Measurements from ENCODE around the gene ACSS1.

ACSS1 gene

DNA sequence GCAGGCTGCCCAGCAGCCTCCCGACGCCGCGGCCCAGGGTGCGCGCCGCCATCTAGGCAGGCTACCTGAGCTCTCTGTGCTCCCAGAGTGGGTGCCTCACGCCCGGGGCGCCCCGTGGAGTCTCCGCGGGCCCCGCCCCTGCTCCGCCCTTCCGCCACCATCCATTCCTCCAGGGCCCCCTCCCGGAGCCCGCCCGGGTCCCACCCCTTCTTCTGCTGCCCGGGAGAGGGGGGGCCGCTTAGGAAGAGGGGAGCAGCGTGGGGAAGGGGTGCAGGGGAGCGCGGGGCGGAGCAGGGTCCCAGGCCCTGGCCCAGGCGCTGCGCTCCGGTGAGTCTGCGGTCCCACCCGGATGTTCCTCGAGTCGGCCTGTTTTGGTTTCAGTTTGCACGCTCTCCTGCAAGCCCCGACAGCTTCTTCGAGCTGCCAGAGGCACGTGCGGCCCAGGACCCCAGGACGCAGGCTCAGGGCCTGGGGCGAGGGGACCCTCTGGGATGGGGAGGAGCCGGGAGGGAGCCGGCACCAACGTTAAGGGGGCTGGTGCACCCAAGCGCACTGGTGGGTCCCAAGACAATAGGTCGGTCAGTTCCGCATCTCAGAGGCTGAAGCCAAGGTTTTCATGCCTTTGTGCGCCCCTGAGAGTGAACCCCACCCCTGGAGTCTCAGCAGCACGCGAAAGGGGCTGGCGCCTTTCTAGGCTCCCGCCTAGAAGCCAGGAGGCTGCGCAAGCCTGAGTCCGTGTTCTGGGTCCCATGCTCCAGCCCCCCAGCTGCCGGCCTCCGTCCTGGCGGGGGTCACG lies at the start of gene ACSS1:
Gene ACSS1 (minus strand): TSS at position 89 of the 796 bp plus-strand sequence. CDS start 37 bp downstream, at position 52.
- peak; percentile 51 to 54 for DNase-seq

DNA sequence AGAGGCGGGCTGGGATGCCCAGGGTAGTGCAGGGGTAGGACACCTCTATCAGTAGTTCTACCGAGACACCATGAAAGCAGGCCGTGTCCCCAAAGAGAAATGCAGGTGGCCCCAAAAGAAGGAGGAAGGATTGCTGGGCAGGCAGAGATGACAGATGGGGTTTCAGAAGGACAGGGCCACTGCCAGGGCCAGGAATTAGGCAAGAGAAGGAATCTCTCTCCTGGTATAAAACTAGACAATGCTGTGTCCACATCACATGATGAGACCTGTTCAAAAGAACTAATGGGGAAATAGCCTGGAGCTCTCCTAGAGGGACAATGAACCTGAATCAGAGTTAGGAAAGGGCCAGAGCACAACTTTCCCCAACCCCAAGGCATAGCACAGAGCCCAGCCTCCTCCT lies 45.6 kb upstream of the ACSS1 start:
- DNase-seq = no peak

DNA sequence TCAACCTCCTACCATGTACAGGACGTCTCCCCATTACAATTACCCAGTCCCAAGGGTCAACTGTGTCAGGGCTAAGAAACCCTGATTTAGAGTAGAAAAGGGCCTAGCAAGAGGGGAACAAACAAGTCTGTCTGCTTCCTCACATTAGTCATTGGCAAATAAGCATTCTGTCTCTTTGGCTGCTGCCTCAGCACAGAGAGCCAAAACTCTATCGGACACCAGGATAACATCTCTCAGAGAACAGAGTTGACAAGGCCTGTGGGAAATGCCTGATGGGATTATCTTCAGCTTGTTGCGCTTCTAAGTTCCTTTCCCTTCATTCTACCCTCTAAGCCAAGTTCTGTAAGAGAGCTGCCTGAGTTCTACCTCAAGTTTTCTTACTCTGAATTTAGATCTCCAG lies 43.0 kb upstream of the ACSS1 start:
- DNase-seq = no peak

DNA sequence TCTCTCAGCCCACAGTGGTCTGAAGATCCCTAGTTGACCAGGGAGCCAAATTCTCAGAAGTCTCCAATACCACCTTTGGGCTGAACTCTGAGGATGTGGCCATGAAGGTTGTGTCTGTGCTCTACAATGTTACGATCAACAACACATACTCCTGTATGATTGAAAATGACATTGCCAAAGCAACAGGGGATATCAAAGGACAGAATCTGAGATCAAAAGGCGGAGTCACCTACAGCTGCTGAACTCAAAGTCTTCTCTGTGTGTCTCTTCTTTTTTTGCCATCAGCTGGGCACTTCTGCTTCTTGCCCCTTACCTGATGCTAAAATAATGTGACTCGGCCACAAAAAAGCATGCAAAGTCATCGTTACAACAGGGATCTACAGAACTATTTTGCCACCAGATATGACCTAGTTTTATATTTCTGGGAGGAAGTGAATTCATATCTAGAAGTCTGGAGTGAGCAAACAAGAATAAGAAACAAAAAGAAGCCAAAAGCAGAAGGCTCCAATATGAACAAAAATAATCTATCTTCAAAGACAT lies 41.7 kb upstream of the ACSS1 start:
- no peak for DNase-seq

DNA sequence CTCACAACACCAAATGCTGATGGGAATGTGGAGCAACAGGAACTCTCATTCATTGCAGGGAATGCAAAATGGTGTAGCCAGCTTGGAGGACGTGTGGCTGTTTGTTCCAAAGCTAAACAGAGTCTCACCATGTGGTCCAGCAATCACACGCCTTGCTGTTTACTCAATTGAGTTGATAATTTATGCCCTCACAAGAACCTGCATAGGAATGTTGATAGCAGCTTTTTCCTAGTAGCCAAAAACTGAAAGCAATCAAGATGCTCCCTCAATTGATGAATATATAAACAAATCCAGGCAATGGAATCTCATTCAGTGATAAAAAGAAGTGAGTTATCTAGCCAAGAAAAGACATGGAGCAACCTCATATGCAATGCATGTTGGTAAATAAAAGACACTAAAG lies 39.6 kb upstream of the ACSS1 start:
- DNase-seq = no peak

DNA sequence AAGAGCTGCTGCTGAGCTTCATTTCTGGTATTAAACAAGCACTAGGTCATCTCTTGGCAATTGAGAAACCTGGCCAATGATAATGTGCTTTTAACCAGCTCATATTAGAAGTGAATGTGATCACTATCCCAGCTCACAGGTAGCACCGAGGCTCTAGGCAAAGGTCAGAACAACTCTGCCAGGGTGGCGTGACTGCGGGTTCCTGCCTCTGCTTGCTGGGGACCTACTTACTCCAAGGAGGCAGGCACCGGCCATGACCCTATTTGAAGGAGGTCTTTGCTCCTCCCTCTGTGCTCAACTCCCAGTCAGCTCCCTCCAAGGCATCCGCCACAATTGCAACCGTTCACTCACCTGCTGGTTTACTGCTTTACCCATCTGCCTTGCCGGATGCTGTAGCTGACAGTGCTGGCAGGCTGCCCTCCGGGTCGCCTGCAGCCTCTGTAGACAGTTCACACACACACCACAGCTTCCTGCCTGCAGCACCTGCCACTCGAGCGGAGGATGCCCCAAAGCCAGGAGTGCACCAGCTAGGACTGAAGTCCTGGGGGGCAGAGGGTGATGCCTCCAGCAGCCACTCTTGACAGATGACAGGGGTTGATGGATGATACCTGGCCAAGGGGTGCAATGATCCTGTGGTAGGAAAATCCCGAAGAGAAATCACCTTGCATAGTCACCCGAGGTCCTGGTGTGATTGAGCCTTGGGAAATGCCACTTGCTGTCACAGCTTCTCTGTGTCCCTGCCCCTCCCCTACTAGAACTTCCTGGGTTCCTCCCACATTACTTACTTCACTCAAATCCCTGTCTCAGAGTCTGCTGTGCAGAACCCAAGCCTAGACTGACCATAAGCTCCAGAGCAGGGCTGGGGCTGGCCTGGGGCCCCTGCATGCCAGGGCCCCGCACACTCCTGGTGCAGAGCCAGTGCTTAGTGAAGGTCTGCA lies 32.8 kb upstream of the ACSS1 start:
- no peak for DNase-seq

DNA sequence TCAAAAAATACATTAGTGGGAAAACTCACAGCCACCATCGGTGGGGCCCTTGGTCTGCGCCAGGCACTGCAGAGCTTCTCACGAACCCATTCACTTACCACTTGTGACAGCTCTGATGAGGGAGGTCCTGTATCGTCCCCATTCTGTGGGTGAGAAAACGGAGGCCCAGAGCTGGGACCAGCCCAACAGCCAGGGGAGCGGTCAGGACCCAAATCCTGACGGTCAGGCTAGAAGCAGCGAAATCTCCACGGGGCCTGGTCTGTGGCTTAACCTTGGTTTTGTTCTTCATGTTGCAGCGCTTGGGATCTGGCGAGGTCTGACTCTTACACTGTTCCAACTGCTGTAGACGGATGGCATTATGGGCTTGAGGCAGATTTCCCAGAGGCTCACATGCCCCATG lies 31.7 kb upstream of the ACSS1 start:
- DNase-seq = no peak

DNA sequence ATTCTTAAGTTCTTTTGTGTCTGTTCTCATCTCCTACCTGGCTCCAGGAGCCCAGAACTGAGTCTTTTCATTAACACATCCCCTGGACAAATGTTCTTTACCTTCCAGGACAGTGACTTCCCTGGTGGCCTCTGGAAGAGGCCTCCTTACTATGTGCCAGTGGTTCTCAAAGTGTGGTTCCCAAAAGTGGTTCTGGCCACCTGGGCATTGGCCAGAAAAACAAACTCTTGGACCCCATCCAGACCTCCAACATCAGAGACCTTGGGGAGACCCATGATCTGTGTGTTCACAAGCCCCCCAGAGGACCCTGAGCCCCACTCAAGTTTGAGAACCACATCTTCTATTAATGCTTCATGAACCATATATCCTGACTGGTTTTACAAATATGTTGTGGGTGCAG lies 31.2 kb upstream of the ACSS1 start:
- DNase-seq = no peak

DNA sequence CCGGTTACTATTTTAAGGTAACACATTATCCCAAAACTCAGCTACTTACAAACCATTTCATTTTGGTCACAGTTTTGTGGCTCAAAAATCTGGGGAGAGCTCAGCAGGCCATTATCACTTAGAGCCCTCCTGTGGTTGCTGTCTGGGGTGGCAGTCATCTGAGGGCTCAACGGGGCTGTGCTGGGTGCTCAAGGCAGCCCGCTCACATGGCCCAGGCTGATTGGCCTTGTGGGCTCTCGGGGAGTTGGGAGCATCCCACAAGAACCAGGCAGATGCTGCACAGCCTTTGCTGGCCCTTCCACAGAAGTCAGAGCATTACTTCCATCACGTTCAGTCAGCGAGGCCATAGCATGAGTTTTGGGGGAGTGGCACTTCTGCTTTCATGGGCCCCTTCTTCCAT lies 30.3 kb upstream of the ACSS1 start:
- DNase-seq = no peak

DNA sequence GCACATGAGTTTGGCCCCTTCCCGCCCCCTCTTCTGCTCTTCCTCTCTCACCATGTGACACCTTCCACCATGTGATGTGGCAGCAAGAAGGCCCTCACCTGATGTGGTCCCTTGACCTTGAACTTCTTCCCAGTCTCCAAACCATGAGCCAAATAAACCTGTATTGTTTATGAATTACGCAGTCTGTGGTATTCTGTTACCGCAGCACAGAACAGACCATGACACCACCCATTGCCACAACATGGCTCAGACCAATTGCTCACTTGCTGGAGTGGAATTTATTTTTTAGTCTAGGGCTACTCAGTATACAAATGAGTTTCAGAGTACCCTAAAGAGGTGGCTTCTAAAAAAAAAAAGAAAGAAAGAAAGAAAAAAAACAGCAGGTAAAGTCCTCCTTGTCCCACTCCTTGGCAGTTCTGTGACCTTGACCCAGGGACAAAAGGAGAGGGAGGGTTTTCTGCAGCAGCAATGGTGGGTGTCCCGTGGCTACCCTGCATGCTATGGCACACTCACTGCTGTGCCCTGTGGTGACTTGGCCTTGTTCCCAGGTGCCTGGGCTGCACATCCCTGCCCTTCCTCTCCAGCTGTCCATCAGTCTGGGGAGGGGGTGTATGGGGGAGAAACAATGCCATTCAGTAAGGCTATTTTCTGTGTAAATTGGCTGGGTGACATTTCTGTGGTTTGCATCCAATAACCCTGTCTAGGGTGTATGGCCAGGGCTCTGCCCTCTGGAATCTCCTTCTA lies 29.4 kb upstream of the ACSS1 start:
- DNase-seq = no peak

DNA sequence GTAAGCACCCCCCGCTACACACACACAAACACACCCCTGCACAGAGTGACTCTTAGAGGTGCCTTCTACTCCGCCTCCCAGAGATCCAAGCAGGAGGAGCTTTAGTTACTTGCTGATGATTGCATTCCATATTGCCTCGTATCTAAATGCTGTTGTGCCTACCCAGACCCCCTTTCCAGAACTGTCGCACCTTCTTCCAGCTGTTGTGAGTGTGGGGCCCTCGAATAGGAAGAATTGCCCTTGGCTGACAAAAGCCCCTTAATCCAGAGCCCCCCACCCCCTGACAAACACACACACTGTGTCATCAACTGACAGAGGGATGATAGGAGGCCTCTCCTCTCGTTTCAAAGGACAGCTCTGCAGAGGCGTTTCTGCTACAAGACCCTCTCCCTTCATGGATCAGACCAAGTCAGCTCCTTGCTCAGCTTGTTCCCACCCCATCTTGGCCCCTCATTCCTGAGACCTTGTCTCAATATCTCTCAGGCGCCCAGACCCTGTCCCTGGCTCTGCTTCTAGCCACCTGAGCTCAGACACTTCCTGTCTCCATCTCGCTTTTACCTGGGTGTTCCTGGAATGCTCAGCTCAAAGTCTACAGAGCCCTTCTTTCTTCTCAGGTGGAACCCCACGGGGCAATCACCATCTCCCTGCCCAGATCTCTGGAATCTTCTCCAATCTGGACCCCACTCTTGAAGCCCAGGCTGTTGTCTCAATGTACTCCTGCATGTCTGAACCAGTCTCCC lies 28.0 kb upstream of the ACSS1 start:
- no peak for DNase-seq

DNA sequence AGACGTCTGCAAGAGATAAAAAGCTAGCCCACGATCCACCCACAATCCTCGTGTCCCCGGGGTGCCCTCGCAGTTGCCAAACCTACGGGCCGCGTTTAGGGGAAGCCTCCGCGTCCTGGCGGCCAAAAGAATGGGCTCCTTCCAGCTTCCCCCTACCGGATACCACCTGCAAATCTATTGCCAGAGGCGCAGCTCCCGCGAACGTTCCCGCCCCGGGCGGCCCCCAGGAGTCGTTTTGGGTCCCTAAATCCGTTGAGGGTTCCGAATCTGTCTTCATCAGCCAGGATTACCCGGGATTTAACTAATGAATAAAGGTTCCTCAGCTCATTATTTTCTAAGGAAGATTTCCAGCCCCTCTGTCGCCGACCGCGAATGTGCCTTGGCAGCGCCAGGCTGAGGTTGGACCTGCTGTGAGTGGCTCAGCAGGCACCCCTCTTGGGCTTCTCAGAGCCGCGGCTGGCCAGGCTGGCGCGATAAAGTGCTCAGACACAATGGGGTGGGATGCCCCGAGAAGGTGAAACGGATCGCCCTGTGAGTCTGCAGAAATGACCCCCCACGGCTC lies 26.8 kb upstream of the ACSS1 start:
- no peak for DNase-seq

DNA sequence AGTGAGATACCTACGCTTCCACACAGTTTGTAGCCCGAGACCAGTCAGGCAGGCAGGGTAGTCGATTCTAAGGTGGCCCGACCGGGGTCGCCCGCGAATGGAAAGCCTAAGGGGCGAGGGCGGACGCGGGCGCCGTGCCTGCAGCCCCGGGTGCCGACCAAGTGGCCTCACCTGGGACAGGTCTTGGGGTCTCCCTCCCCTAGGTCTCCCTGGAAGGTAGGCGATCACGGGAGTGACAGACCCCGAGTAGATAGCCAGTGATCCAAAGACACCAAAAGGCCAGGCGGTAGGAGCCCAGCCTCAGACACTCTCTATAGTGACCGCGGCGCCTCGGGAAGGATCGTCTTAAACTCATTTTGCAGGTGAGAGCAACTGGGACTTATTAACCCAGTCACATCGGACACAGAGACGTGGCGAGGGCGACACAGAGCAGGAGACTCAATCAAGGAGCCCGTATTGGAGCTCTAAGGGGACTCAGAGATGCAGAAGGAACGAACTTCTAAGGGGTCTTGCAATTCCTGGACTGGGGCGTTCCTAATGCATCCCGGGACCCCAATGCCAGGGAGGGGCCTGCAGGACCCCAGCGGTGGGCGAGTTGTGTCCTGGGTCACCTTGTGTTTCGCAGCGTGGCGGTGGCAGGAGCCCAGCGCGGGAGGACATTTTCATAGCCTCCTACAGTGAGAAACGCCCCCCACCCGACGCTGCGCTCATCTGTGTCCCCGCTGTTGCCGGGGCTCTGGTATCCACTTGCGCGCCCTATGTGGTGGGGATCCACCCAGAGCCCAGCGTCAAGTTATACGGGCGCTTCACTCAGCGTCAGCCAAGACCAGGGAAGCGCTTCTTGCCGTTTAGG lies 26.1 kb upstream of the ACSS1 start:
- DNase-seq = no peak

DNA sequence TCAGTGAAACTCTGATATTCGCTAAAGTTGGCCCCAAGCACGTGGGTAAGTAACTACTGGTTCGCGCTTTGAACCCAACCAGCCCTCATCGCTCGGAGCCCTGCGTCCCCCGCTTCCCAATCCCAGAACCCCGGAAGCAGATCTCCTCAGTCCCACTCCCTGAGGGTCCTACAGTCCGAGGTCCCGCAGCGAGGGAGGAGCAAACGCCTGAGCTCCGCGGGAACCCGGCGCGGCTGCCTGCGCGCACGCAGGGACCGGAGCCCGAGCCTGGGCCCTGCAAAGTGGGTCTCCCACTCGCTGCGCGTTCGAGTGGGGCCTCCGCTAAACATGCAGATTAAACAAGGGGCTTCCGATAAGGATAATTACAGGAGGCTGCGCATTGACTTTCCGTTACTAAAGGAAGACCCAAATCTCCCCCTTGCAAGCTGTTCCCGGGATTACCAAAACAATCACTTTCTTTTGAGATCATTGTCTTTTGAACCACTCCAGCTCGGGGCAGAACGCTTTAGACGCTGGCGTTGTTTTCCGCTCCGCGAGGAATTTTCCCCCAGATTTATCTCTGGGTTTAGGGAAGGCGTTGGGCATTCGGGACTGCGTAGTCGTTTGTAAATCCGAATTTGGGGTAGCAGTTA lies 25.3 kb upstream of the ACSS1 start:
- DNase-seq = no peak

DNA sequence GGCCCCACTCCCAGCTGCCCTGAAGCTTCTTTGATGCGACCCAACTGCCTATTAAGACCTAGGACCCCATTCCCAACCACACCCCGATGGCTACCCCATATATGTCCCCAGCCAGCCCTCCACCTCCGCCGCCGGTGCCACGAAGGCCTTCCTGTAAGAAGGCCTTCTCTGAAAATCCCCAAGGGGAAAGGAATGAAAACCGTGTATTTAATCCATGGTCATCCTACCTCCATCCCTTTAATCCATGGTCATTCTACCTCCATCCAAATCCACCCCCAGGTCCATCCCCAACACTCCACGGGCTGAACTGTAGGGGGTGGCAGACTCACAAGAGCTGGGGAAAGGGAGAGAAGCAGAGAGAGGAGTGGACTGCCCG lies 24.5 kb upstream of the ACSS1 start:
- DNase-seq = no peak

DNA sequence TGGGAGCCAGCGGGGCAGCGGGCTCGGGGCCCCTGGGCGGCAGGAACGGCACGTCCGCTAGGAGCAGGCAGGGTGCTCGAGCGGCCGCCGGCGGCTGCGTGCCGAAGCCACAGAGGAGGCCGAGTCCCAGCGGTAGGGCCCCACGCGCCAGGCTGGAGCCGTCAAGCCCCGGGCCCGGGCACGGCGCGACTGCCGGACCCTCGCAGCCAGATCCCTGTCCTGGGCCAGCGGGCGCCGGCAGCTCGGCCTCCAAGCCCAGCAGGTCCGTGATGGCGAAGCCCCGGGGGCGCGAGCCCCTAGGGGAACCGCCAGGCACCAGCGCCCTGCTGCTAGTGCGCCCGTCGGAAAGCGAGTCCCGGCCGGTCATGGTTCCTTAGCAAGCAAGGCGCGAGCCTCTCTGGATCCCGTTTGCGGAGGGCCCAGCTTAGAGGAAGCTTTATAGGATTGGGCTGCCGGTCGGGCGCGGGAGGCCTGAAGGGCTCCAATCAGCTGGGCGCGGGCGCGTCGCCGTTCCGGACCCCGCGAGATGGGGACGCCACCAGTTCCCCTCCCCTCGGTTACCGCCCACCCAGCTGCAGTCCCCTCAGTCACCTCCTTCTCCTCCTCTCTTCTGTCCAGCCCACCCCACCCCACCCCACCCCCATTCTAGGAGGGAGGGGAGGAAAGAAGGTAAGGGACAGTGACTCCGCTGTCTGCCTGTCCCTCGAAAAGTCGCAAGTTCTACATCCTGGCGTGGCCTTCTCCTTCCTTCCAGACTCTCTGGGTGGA lies 24.0 kb upstream of the ACSS1 start, which contains the start of gene VSX1:
Gene VSX1 (minus strand): TSS at position 412 of the 768 bp plus-strand sequence. CDS start 45 bp downstream, at position 367.
- DNase-seq = no peak

DNA sequence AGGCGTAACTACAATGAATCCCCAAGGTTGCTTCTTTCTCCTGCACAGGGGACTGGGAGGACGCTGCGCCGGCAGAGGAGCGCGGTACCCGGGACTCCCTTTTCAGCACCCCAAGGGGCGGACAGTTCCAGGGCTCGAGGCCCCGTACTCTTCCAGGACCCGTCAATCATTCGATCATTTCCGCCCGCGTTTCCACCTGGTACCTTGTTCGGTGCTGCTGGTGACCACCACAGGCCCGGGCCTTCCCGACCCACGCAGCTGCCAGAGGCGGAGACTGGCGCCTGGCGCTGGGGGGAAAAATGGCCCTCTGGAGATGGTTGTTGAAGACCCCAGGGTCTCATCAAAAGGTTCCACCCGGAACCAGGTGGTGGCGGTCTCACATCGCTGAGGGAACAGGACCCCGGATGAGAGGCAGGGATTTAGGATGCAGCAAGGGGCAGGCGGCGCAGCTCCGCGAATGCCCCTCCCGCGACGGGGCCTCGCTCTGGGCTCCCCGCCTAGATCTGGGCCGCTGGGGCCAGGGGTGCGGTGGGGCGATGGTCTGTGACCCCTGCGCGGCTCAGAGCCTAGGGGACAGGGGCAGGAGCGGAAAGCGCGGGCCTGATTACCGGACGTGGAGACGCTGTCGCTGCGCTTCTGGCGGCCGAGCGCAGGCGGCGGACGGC lies 23.3 kb upstream of the ACSS1 start:
- no peak for DNase-seq

DNA sequence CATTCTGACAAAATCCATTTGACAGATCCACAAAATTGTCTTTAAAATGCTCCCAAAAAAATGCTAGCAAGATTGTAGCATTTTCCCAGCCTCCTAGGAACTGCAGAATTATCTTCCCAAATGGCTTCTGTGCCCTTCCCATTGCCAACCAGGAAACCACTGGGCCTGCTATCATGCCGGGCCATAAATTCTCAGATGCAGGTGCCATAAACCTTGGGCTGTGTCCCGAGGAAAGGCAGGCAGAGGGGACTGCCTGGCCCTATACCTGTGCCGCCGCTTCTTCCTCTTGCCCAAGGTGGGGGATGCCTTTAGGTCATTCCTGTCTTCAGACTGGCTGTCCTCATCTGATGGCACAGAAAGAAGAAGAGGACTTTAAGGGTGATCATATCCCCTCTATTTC lies 21.2 kb upstream of the ACSS1 start:
- no peak for DNase-seq

DNA sequence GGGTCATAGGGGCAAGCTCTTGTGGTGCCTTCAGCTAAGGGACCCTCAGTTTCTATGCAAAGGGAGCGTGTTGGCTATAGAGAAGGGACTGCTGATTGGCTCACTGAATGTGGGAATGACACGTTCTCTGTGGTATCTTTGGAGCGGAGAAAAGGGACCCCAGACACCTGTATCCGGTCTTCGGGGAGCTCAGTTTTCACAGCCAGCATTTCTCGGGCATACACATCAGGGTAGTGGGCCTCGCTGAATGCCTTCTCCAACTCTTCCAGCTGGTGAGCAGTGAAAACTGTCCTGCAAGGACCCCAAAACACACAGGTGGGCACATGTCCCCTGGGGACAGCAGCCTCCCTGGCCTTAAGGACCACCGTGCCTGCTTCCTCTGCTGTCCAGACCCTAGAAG lies 20.7 kb upstream of the ACSS1 start:
- no peak for DNase-seq

Data from bone marrow (tissue), 2 donors.